DMS 273 treated with DMSO at 0.1 percent for 48 hours (cell line): ENCODE data around the gene PMM2.

ENCODE experiments used
- DNase-seq: peaks from one replicate; lab custom pipeline; 2025; lab: John Stamatoyannopoulos, UW

The PMM2 gene

DNA sequence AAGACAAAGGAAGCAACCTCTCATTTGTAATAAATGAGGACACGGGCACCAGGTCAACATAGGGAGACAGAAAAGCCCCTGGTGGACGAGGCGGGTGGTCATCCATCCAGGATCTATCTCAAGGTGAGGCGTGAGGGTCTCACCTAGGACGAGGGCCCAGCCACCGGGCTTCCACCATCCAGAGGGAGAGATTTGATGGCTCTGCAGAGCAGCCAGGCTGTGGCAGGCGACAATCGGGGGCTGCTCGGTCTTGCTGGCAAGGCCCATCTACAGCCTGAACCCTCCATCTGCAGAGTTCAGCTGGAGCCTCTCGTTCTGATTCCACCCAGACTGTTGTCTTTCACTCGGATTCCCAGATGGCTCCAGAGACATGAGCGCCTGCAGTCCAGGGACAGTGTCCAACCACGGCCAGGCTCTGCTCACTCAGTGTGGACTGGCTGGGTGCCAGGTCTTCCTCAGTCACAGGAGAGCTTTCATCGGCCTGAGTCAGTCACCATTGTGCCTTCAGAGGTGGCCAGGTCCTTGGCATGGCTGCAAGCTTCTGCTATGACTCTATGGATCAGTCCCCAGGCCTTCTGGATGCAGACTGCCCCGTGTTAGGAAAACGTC, 90.4 kb downstream of the PMM2 start:
- no peak for DNase-seq

DNA sequence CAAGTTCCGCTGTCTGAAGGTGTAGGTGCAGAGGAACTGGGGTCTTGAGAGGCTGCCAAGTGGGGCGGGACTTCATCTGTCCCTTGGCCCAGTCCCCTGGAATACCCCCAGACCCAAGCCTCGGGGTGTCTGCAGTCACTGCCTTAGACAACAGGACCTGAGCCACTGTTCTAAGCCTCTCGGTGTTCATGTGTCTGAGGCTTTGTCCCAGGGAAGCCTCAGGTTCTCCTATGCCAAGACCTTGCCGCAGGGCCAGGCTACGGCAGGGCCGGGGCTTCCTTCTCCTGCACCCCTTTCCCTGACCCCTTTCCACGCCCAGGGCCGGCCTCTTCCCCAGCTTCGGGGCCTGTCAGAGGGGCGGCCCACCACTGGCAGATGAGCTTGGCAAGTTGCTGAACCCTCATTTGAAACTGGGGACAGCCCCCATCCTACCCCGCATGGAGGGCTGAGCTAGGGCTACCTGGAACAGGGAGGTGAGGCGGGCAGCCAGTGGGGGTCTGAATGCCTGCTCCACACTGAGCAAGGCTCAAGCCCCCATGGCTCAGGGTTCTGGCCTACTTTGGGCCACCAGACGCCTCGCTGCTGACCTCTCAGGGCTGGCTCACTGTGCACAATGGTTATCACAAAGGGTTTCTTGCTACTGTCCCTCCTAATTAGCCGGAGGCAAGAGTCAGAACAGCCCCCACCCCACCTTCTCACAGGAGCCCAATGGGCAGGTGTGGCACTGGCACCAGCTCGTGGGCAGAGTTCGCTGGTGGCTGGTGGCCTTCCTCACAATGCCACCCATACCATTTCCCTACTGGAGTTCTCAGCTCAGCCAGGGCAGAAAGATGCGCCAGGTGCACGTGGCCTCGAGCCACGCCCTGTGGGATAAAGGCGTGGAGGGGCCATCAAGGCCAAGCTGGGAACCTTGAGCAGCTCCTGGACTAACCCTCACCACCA, 91.6 kb downstream of the PMM2 start:
- DNase-seq, result no peak

DNA sequence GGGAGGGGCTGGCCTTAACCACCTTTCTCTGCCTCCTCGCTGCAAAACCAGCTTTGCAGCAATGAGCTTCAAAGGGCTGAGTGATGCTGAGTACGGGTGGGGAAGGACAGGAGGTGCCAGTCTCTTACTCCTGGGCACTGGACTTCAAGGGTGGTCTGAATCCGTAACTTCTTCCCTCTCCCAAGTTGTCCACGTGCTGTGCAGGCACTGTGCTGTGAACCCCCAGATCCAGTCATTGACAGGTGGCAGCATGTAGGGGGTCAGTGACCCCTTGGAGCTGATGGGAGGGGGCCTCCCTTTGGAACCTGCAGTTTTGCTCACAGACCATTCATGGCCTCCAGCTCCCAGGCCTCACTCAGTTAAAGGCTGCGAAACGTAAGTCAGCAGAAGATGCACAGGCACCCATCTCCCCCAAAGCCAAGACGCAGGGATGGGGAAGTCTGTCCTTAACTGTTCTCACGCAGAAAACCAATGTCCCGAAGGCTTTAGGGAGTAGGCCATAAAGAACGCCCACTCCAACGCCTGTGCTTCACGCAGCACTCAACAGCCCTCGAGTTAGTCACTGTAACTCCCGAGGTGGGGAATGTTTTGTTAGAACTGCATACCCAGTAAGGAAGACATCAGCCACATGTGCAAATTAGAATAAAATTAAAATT, 92.4 kb downstream of the PMM2 start:
- no peak for DNase-seq

DNA sequence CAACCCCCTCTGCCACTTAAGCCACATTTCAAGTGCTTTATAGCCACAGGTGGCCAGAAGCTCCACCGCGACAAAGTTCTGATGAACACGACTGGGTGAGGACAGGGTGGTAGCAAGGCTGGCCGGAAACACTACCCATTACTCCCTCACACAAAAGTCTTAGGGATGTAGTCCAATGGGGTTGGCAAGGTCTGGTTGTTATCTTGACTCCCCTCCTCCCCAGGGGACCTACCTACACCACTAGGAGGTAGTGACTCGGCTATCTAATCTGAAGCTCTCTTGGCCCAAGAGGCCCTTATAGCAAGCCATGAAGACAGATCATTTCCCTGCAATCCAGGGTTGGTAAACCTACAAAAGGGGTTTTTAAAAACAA, 92.9 kb downstream of the PMM2 start:
- DNase-seq, result no peak

DNA sequence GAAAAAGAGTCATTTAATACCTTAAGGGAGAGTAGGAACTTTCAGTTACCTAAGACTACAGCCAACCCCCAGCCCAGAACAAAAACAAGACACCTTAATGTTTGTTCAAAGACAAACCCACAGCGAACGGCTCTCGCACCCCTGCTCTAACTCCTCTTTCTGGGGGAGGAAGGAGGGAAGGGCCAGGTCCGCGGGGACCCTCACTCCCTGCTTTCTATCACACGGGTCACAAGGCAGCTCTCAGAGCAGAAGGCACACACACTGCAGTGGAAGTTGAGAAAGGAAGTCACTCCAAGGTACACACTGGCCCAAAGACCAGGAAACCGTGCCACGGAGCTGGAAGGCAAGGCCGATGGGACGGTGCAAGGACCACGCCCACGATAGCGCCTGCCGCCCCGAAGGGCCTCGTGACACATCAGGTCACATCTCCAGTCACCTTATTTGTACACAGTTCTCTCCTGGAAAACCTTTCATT, 94.5 kb downstream of the PMM2 start:
- no peak for DNase-seq

DNA sequence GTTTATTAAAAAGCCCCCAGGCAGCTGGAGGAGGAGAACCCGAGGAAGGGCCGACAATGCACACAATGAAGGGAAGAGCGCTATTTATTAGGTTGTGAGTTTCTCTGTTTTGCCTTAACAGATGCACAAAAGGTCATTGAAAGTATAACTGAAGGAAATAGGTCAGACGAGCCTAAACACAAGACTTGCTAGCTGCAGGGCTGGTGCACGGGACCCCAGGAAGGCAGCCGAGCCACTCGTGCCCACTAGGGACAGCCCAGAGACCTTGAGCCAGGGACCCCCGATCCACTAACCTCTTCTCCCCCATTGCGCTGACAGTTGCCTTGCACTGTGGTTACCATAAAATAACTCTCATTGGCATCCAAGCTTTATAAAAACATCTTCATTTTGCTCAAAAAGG, 95.8 kb downstream of the PMM2 start:
- no peak for DNase-seq

DNA sequence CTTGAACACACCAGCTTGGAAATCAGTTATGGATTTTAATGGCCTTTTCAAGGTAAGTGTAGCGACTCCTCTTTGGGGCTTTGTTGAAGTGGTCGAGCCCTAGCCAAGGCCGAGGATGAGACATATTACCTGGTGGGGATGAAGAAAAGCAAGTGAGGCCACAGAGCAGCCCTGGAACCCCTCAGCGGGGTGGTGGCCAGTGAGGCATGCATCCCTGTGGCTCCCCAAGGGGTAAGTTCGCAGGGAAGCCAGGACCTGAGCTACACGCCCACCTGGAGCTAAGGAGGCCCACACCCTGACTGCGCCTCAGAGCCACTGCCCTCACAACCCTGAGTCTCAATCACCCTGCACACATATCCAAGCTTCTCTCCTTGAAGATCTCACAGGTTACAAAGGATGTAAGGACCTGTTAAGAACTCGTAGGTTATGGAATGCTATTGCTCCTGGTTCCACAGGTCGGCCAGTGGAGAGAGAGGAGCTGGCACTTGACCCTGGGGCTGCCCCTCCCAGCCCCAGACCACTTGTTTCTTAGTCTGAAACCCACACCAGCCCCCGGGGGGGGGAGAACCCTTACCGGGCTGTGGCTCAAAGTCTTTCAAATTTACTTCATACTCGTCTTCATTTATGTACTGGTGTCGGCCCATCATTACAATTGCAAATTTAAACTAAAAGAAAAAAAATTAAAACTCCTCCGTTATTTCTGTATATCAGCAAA, 96.5 kb downstream of the PMM2 start:
- DNase-seq, result no peak

DNA sequence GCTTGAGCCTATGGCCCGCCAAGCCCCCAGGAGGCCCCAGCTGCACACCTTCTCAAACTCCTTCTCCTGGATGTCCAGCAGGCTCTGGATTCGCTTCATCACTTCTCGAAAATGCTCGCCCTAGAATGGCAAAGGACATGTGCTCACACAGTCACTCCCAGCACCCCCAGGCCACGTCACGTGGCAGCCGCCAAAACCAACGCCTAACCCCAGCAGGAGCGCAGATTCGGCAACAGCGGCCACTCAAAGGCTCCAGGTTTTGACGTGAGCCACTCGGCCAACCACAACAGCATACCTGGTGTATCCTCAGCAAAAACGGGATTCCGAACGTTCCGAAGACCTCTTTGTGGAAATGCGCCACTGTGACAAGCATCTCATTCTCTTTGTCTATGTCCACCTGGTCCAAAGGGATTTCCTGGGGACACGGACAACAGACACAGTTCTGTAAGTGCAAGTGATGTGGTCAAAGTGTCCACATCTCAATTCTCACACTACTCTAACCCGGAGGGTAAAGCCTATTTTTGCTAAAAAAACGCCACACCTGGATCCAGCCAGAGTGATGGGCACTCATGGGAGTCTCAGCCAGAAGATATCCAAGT, 97.2 kb downstream of the PMM2 start:
- no peak for DNase-seq

DNA sequence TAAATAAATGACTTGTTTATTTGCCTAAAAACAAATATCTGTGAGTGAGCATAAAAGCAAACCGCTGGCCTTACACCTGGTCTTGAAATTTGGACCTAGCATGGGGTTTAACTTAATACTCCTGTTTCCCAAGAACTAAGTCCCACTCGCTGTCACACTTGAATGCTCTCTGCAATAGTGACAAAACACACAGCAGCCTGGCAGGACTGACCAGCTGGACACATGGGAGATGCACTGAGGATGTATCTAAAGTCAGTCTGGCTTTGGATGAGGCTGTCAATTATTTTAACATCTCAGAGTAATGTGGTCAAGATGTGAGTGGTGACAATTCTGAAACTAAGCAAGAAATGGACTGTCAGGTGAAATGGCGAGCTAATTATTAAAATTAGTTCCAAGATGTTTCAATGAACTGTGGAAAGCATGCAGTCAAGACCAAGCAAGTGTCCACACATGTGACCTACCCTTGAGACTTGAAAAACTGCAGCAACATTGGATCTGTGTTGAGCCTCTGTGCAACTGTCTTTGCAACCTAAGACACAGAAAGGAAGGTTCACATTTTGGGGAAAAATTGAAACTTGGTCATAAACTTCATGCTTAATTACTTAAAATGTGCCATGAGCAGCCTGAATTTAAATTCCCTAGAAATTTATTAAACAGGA, 101.2 kb downstream of the PMM2 start:
- DNase-seq, result no peak
